GM19351 (cell line): ENCODE results near the gene DCUN1D1.
"Not testable (repeated sequence)": the region's sequence is repeated elsewhere in the genome, so short reads cannot be mapped to it uniquely, and the experiment has no call there.

Experiments
- ATAC-seq: cut with Tn5 transposase; IDR thresholded peaks from one replicate; pipeline ENCODE4 v1.9.1; 2021; ENCODE audit warnings: mild to moderate bottlenecking, moderate library complexity; ENCODE audit not compliant: unreplicated experiment

The DCUN1D1 gene

DNA sequence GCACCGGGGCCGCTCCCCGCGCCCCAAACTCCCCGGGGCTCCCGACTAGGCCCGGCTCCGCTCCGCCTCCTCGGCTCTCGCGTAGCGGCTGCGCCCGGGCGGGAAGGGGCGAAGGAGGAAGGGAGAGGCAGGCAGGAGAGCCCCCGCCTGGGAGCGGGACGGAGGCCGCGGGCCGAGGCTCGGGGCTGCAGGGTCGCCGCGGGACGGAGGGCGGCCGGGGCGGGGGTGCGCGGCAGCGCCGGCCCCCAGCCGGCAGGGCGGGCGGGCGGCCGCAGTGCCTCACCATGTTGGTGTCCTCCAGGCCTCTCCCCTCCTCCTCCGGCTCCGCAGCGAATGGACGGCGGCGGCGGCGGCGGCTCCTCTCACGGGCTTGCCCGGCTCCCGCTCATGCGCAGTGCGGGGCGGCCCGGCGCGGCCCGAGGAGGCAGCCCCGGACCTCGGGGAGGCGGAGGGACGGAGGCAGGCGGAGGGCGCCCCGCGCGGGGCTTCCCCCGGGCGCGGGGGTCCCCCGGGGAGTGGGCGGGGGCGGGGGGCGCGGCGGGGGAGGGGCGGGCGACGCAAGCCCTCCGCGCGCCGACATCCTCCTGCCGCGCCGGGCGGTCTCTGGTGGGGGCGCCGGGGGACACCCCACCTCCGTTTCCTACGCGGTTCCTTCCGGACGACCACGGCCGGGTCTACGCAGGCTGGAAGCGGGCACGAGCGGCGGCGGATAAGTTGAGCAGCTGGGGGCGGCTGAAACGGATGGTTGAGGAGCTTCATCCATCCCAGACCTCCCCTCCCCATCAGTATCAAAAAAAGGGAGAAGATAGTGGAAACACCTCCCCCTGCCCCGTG is at the start of gene DCUN1D1:
Gene DCUN1D1 (minus strand): TSS at position 335 of the 834 bp plus-strand sequence. CDS start 49 bp downstream, at position 286.
- ATAC-seq, result peak; percentile 87

DNA sequence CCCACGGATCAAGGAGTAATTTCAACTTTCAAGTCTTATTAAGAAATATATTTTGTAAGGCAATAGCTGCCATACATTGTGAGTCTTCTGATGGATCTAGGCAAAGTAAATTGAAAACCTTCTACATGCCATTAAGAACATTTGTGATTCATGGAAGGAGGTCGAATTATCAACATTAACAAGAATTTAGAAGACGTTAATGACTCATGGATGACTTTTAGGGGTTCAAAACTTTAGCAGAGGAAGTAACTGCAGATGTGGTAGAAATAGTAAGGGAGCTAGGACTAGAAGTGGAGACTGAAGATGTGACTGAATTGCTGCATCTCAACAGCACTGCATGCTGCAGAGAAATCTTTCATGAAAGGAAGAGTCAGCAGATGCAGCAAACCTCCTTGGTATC is 48.1 kb upstream of the DCUN1D1 start:
- no peak for ATAC-seq

DNA sequence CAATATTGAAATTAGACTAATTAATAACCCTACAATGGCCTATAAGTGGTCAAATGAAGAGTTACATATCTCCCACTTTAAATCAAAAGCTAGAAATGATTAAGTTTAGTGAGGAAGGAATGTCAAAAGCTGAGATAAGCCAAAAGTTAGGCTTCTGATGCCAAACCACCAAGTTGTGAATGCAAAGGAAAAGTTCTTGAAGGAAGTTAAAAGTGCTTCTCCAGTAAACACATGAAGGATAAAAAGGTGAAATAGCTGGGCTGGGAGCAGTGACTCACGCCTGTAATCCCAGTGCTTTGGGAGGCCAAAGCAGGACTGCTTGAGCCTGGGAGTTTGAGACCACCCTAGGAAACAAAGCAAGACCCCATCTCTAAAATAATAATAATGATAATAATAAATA is 46.9 kb upstream of the DCUN1D1 start:
- ATAC-seq, result no peak

DNA sequence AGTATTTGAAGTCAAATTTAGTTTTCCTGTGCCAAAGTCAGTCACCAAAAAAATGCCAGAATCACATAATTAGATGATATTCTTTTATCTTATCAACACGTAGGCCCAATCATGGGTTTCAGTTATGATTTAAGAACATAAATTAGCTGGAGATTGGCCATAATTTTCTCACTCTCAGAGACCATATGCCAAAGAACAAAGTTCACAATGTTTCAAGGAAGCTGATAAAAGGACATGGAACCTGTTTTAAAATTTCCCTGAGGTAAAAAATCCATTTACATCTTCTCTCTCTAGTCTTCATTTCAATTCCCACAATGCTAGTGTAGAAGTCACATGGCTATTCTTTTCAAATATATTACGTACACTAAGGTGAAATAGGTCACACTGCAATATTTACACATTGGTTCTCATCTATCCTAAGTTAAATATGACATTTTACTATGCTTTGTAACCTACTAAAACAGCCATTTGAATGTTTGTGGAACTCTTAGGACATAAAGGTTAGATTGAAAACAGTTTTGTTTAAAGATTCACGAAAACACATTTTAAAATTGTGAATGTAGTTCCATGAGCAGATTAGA is 42.7 kb upstream of the DCUN1D1 start:
- no peak for ATAC-seq

DNA sequence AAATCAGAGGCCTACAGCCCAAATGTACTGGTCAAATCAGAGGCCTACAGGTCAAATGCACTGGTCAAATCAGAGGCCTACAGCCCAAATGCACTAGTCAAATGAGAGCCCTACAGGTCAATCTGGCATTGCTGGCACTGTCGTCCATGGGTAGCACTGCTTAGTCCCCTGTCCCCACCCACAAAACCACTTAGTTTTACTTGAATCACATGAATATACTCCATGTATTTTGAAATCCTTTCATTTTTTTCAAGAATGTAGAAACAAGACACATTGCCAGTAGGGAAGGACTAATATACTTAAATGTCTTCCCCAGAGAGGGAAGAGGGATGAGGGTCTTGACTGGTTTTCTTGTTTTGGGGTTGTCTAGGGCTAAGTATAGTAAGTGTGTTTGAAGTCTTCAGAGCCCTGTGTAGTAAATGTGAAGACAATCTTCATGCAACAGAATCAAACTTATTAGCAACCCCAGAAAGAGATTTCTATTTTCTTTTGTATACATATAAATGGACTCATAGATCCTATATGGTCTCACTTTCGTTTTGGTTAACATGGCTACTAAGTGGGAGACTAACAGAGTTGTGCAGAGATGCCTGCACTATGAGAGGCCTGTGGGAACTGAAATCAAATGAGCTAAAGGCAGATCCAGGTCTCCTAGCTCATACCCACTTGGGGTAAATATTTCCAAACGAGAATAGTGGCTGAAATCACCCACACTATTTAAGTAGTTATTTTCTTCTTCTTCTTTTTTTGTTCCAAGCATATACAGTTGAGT is 38.3 kb upstream of the DCUN1D1 start:
- ATAC-seq, result no peak

DNA sequence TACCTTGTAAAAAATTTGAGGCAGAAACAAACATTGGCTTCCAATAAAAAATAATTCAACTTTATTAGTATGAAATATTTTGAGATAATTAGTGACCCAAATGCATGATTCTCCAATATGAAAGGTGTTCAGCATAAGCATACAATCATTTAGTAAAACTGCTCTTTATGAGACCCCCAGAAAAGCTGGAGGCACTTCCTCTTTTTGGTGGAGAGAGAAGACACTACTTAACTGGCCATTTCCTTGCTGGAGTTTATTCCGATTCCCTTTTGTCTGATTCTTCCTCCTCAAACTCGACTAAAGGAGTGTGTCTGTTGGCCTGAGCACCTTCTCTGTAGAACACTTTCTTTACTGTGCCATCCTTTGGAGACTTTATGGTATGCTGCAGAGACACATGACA is 34.8 kb upstream of the DCUN1D1 start:
- ATAC-seq, result no peak

DNA sequence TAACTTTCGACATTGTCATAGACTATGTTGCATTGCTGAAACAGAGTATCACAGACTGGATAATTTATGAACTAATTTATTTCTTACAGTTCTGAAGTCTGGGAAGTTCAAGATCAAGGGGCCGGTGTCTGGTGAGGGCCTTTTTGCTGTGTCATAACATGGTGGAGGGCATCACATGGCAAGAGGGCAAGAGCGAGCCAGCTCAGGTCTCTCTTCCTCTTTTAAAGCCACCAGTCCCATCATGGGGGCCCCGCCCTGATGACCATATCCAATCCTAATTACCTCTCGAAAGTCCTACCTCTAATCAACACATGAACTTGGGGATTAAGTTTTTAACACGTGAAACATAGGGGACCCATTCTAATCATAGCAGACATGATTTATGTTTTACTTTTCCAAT is 33.5 kb upstream of the DCUN1D1 start:
- no peak for ATAC-seq

DNA sequence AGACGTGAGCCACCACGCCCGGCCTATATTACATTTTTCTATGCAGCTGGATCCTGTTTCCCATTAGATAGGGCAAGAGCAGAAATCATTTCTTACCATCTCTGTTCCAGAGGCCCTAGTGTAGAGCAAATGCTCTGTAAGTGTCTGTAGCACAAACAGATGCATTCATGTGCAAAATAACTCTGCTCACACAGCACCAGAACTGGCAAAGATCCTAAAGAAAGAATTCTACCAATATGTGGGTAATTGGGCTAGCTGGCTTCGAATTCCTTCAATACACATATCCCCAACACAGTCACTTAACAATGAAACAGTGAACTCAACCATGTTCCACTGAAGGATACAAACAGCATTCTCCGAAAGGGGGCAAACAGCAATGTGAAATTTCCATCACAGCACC is 32.7 kb upstream of the DCUN1D1 start:
- no peak for ATAC-seq

DNA sequence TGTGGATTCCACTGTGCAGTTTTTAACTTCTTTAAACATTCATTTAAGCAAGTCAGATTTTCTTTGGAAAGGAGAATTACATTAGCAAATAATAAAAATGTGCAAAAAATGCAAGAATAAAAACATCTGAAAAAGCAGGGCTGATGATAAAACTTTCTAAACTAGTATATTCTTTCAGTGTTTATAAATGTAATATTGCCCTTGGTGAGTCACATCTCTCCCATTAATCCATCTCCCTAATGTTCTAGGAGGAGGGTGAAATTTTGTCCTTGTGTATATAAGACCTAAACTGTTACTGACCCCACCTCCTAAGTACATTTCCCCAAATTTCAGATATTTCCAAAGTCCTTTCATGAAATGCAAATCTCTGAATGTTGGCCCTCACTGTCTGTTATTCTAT is 28.5 kb upstream of the DCUN1D1 start:
- ATAC-seq, result no peak

DNA sequence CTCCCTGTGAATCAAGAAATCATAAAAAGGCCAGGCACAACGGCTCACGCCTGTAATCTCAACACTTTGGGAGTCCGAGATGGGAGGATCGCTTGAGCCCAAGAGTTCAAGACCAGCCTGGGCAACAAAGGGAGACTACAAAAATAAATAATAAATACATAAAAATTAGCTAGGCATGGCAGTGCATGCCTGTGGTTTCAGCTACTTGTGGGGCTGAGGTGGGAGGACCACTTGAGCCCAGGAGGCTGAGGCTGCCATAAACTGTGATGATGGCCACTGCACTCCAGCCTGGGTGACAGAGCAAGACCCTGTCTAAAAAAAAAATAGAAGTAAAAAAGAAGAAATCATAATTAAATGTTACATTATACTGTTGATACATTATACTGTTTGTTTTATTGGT is 28.0 kb upstream of the DCUN1D1 start:
- no peak for ATAC-seq

DNA sequence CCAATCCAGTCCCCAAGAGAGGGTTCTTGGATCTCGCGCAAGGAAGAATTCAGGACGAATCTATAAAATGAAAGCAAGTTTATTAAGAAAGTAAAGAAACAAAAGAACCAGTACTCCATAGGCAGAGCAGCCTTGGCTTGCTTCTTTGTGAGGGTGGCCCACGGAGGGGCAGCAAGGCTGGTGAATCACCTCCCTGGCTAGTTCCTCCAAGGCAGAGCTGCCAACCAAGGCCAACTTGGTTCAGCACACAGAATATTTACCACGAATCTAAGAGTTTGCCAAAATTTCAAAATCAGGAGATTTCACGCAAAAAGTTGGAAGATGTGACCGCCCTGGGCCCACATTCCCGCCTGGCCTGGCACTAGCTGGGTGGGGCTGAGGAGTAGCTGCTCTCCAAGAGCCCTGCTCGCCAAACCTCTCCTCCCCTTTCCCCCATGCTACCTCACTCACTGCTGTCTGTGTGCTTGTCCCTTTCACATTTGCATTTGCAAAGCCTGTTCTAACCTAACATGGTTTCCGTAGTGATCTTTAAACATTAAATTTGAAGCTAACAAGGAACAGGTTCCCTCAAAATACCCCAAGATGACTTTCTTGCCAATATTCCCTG is 26.2 kb upstream of the DCUN1D1 start:
- ATAC-seq, result no peak

DNA sequence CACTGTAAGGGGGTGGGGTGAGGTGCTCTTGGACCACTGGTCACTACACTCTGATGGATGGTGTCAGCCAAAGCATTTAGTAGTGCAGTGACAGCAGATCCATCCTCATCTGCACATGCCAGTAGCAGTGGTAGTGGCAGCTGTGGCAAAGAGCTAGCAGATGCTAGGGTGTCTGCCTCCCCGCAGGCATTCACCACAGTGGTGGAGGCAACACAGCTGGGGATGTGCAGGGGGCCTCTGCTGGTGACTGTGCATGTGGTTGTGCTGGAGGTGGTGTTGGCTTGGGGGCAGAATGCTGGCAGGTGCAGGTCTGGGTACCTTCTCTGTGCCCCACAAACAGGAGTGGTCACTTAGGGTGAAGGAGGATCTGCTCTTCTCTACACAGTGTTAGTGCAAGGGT is 19.4 kb upstream of the DCUN1D1 start:
- no peak for ATAC-seq

DNA sequence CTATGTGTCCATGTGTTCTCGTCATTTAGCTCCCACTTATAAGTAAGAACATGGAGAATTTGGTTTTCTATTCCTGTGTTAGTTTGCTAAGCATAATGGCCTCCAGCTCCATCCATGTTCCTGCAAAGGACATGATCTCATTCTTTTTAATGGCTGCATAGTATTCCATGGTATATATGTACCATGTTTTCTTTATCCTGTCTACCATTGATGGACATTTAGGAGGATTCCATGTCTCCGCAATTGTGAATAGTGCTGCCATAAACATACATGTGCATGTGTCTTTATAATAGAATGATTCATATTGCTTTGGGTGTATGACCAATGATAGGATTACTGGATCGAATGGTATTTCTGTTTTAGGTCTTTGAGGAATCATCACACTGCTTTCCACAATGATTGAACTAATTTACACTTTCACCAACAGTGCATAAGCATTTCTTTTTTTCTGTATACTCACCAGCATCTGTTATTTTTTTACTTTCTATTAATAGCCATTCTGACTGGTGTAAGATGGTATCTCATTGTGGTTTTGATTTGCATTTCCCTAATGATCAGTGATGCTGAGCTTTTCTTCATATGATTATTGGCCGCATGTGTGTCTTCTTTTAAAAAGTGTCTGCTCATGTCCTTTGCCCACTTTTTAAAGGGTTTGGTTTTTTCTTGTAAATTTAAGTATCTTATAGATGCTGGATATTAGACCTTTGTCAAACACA is 13.3 kb upstream of the DCUN1D1 start:
- not testable (repeated sequence) for ATAC-seq

DNA sequence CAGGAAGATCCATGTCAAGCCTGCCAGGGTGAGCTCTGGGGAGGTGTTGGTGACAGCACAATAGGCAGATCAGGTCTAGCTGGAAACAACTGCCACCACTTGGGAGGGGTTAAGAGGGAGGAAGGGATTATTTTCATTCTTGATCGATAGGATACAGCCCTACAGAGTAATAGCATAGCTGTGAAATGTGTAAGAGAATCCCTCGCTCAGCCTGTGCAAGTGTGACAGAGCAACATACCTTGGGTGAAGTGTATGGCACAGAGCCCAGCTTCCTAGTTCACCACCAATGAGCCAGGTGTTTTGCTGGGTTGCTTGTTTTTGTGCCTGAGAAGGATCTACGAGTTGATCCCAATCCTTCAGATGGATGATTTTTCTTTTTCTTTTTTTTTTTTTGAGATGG is 9.2 kb upstream of the DCUN1D1 start:
- ATAC-seq, result no peak

DNA sequence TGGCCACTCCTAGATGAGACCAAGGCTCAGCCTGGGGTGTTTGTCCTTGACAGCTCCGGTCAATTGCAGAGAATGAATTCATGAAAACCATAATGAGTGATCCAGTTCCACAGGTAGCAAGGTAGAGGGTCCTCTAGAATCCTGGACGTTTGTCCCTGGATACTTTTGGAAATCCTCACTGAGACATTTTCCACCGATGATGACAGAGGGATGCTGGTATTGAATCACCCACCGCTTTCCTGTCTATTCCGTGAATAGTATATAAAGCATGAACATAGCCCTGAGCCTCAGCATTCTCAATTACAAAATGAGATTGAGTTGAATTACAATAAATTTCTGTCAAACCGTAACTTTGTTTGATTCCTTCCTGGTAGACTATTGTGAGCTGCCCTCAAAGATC is 5.7 kb upstream of the DCUN1D1 start:
- no peak for ATAC-seq

DNA sequence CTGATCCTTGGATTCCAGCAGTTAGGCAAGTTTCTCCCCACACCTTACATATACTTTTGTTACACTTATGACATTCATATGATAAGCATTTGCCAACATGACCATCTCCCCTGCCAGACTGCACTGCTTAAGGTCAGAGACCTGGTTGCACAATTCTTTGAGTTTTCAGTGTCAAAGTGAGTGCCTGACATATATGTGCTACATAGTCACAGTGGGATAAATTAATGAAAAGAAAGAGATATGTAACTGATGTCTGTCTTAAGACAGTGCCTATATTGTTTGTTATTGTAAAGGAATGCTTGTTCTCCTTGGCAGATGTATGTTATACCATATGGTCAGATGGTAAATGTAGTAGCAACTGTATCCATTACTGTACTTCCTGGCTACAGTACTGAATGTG is 3.5 kb upstream of the DCUN1D1 start:
- ATAC-seq, result no peak

DNA sequence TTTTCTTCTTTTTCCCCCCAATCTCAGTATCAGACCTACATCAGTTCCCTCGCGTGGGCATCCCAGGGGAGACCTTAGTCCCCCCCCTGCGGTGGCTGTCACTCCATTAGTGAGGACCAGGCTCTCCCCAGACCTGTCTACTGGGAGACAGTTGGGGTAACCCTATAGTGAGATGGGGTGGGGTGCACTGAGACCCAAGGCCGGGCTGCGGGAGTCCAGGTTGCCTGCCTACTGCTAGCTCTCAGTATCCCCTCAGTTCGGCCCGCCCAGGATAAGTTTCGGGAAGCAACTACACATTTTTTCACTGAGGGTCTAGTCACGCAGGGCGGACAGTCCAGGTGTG is 671 bp upstream of the DCUN1D1 start:
- ATAC-seq, result no peak

DNA sequence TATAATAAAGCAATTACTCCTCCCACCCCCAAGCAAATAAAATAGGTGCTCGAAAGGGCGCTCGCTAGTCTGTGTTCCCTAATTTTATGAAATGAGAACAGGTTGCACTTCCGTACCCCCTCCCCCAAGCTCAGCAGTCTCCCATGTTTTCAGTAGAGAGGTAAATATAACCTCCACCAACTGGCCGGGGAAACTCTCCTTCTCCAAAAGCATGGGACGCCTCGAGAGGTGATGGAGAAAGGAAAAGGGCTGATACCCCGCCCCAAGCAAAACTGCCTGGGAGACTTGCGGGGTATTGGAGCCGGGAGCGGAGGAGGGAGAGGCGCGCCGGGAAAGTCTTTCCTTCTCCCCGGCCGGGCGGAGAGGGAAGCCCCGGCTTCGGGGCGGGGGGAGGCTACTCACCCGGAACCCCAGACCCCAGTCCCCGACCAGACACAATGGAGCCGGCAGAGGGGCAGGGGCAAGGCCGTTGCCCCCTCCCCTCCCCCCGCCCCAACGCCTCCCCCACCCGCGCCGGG is 605 bp downstream of the DCUN1D1 start:
- peak; percentile 20 for ATAC-seq

DNA sequence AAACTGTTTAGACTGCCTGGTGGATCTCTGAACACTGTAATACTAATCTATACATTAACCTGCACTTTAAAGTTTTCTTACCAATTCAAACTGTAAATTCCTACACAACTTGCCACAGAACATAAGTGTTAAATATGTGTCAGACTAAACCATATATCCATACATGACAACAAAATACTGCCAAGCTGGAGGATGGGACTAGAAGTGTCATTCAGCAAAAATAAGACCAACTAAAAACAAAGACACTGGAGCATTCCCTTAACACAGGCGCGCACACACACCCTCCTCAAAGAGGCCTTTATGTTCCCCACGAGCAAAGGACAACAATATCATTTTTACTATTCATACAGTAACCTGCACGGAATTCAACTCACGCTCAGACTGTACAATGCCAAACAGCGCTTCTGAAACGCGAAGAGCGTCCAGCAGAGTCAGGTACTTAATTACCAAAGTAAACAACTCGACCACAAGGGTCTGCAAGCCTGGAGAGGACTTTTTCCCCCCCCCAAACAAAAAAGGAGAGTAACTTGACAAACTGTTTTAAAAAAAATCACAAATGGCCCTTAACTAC is 1.1 kb downstream of the DCUN1D1 start:
- no peak for ATAC-seq

DNA sequence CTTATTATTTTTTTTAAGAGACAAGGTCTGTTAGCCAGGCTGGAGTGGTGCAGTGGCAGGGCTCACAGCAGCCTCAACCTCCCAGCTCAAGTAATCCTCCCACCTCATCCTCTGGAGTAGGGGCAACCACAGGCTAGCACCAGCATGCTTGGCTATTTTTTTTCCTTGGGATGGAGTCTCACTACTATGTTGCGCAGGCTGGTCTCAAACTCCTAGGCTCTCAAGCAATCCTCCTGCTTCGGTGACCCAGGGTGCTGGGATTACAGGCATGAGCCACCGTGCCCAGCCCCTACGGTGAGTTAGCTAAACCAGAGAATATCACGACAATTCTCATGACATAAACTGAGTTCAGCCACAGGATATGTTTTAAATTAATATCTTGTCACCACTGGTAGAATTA is 2.0 kb downstream of the DCUN1D1 start:
- ATAC-seq, result no peak
